Activated CD8-positive, alpha-beta T cell treated with anti-CD3 and anti-CD28 coated beads for 36 hours (primary cell): ENCODE results near the gene ANKFN1. TPM values are rescaled to one million over a fixed set of nuclear protein-coding genes. Genes with fewer than 3 reads are reported as not detected.

Source experiments
- ATAC-seq: fragments of 200-7000 bp; cut with Tn5 transposase; one replicate; pipeline ENCODE4 v1.10.0; 2021; ENCODE audit warnings: mild to moderate bottlenecking, moderate library complexity
- CTCF ChIA-PET: fragments of 350-600 bp; sonication (Branson Sonifier 250); formaldehyde crosslinking; loops from one replicate; lab custom pipeline; 2021; ENCODE audit warnings: antibody characterized with exemption; lab: Charles Lee
- POLR2A ChIA-PET: fragments of 350-600 bp; sonication (Branson Sonifier 250); formaldehyde crosslinking; loops from one replicate; lab custom pipeline; 2021; ENCODE audit warnings: antibody characterized with exemption; lab: Charles Lee
- DNase-seq: peaks from one replicate; pipeline ENCODE4 v3.0.0-alpha.2; 2020
- H3K27ac Mint-ChIP-seq: one replicate; pipeline ENCODE4 v1.8.0; 2021; ENCODE audit warnings: mild to moderate bottlenecking, mixed read lengths
- H3K27me3 Mint-ChIP-seq: one replicate; pipeline ENCODE4 v1.8.0; 2021; ENCODE audit warnings: mixed read lengths
- H3K36me3 Mint-ChIP-seq: one replicate; pipeline ENCODE4 v1.8.0; 2021; ENCODE audit warnings: low read depth, mixed read lengths
- H3K4me1 Mint-ChIP-seq: one replicate; pipeline ENCODE4 v1.8.0; 2021; ENCODE audit warnings: low read depth, mixed read lengths
- H3K4me3 Mint-ChIP-seq: one replicate; pipeline ENCODE4 v1.8.0; 2021; ENCODE audit warnings: mild to moderate bottlenecking, moderate library complexity, mixed read lengths
- H3K9me3 Mint-ChIP-seq: one replicate; pipeline ENCODE4 v1.8.0; 2021; ENCODE audit warnings: mixed read lengths
- intact Hi-C: fragments of 100-400 bp; cut with micrococcal nuclease; formaldehyde crosslinking; loops from one replicate; pipeline ENCODE4 v1.10.0; 2022
- total RNA-seq, 2 experiments: library from RNA; stranded (reverse); gene quantifications; one replicate each; pipeline ENCODE4 v1.2.3, GENCODE V29; 2021
- TF ChIP-seq, protein P1 (sequence below): fragments of 200-600 bp; IDR thresholded peaks from one replicate; pipeline ENCODE4 v1.8.0; 2022; ENCODE audit warnings: antibody characterized with exemption, mild to moderate bottlenecking

ANKFN1 gene
- total RNA-seq, 2 experiments from 2014 or later: not detected

DNA sequence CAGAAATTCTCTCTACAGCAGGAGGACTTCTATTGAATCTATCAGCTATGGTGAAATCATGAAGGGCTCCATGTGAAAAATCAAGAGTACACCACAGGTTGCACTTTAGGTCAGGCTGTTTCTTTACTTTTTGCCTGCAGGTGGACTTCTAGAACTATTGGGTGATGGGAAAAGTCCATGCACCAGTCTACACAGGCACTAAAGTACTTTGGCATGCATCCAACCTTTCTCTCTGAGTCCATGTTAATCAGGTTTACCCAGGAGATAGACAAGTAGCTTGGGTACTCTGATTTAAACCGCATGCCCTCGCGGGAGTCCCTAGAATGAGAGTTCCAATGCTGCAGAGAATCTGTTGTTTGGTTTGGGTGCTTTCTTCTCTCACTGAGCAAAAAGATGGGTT is 9.1 kb upstream of the ANKFN1 start:
- DNase-seq: no peak
- no peaks in the 10 kb centered on the region for H3K4me1 Mint-ChIP-seq
- H3K4me3 Mint-ChIP-seq: no peak overlapping the region
- no peaks in the 10 kb centered on the region for H3K27me3 Mint-ChIP-seq
- H3K9me3 Mint-ChIP-seq: no peaks in the 10 kb centered on the region
- CTCF ChIA-PET: no interaction called here
- ATAC-seq: no peak
- no peaks in the 10 kb centered on the region for H3K36me3 Mint-ChIP-seq
- intact Hi-C loops: no loop called here
- H3K27ac Mint-ChIP-seq: no peak overlapping the region
- POLR2A ChIA-PET: no interaction called here
- TF ChIP-seq, protein P1, sequence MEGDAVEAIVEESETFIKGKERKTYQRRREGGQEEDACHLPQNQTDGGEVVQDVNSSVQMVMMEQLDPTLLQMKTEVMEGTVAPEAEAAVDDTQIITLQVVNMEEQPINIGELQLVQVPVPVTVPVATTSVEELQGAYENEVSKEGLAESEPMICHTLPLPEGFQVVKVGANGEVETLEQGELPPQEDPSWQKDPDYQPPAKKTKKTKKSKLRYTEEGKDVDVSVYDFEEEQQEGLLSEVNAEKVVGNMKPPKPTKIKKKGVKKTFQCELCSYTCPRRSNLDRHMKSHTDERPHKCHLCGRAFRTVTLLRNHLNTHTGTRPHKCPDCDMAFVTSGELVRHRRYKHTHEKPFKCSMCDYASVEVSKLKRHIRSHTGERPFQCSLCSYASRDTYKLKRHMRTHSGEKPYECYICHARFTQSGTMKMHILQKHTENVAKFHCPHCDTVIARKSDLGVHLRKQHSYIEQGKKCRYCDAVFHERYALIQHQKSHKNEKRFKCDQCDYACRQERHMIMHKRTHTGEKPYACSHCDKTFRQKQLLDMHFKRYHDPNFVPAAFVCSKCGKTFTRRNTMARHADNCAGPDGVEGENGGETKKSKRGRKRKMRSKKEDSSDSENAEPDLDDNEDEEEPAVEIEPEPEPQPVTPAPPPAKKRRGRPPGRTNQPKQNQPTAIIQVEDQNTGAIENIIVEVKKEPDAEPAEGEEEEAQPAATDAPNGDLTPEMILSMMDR: no peak

DNA sequence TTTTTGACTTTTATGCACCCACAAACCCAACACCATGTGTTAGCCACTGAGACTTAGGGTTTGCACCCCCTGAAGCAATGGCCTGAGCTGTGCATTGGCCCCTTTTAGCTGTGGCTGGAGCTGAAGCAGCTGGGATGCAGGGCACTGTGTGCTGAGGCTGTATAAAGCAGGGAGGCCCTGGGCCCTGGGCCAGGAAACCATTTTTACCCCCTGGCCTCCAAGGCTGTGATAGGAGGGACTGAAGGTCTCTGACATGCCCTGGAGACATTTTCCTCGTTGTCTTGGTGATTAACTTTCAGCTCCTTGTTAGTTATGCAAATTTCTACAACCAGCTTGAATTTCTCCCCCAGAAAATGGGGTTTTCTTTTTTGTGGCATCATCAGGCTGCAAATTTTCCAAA is 6.7 kb upstream of the ANKFN1 start:
- no peaks in the 10 kb centered on the region for H3K4me1 Mint-ChIP-seq
- no peaks in the 10 kb centered on the region for H3K9me3 Mint-ChIP-seq
- CTCF ChIA-PET: no interaction called here
- TF ChIP-seq, protein P1: no peak
- H3K27ac Mint-ChIP-seq: no peak overlapping the region
- H3K36me3 Mint-ChIP-seq: no peaks in the 10 kb centered on the region
- intact Hi-C loops: no loop called here
- ATAC-seq: no peak
- no peak overlapping the region for H3K4me3 Mint-ChIP-seq
- H3K27me3 Mint-ChIP-seq: no peaks in the 10 kb centered on the region
- no peak for DNase-seq
- POLR2A ChIA-PET: no interaction called here

DNA sequence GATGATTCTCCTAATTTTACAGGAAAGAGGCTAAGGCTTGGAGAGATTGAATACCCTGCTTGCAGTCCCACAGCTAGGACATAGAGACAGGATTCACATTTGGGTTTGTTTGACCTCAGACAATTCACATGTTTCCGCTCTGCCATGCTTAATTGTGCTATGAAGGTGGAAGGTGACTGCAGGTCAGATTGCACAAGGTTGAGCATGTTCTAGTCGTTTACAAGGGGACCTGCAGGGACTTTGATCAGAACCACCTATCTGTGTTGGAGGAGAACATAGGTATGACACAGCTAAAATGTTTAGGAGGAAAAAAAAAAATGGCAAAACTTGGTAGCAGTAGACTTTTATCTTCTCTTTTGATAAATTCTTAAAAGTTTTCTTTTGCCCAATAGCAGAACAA is 4.9 kb upstream of the ANKFN1 start:
- no peaks in the 10 kb centered on the region for H3K36me3 Mint-ChIP-seq
- DNase-seq (no peak), ATAC-seq (no peak)
- POLR2A ChIA-PET: no interaction called here
- no peaks in the 10 kb centered on the region for H3K9me3 Mint-ChIP-seq
- intact Hi-C loops: no loop called here
- CTCF ChIA-PET: no interaction called here
- no peak overlapping the region for H3K4me3 Mint-ChIP-seq
- no peaks in the 10 kb centered on the region for H3K4me1 Mint-ChIP-seq
- H3K27ac Mint-ChIP-seq: no peak overlapping the region
- H3K27me3 Mint-ChIP-seq: no peaks in the 10 kb centered on the region
- TF ChIP-seq, protein P1: no peak

DNA sequence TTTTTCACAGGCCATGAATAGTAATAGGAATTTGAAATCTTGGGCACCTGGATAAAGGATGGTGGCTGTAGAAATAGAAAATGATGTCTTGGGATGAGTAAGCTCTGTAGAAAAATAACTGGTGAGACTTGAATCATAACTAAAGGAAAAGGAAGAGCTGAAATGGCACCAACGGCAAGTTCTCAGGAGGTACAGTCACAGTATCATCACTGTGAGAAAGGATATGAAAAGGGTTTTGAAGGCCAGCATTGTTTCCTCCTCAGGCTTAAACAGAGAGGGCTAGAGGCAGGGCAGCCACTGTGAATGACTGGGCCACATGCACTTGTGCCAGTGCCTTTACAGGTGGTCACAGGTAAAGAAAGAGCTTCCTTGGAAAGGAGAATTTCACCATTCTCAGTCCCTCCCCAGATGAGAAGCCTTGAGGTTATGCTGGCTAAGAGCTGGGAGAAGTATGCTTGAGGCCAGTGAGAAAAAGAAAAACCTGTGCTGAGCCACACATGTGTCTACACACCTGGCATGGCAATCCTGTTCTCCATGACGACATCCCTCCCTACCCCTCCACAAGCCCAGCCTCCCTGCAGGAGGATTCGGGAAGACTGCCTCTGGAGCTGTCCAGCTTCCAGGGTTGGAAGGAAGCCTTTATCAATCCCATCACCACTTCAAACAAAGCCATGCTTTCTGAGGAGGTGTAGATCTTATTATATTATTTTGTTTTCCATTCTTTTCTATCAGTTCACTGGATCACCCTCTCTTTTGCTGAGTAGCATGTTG is 3.8 kb upstream of the ANKFN1 start:
- Mint-ChIP-seq H3K4me1 (no peaks in the 10 kb centered on the region), H3K36me3 (no peaks in the 10 kb centered on the region), H3K27me3 (no peaks in the 10 kb centered on the region), H3K4me3 (no peak overlapping the region), H3K9me3 (no peaks in the 10 kb centered on the region), H3K27ac (no peak overlapping the region)
- CTCF ChIA-PET: no interaction called here
- intact Hi-C loops: no loop called here
- ATAC-seq (no peak), DNase-seq (no peak)
- TF ChIP-seq, protein P1: no peak
- POLR2A ChIA-PET: no interaction called here

DNA sequence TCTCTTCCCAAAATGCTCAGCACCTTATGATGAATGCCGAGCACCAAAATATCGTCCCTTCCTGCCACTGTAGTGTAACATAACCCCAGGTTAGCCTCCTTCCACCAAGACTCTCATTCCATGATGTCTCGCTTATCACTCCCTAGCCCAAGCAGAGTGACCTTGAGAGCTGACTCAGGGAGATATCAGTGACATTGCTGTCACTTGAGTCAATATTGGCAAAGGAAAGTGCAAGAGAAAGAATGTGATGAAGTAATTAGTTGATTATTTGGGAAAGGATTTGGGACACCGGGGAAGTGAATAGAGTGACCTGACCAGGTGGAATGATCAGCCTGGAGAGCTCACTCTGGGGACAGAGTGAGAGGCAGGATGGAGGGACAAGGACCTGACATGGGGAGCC is 2.6 kb upstream of the ANKFN1 start:
- CTCF ChIA-PET: no interaction called here

More for the DNA sequence above, 2.6 kb upstream of the ANKFN1 start:
- TF ChIP-seq, protein P1: no peak
- ATAC-seq (no peak), DNase-seq (no peak)
- H3K9me3 Mint-ChIP-seq: no peaks in the 10 kb centered on the region
- H3K4me3 Mint-ChIP-seq: no peak overlapping the region
- H3K36me3 Mint-ChIP-seq: no peaks in the 10 kb centered on the region
- intact Hi-C loops: no loop called here
- H3K27me3 Mint-ChIP-seq: no peaks in the 10 kb centered on the region
- no peaks in the 10 kb centered on the region for H3K4me1 Mint-ChIP-seq
- POLR2A ChIA-PET: no interaction called here
- no peak overlapping the region for H3K27ac Mint-ChIP-seq
